Measurements from ENCODE around the gene PAM.

GRCh38 chr5:102863764-102864560, 108.9 kb downstream of the PAM start:
- TF ChIP-seq BCL6 (CRISPR knock-in tag; IDR thresholded peaks at IDR 0.05) (no peak), SCMH1 (CRISPR knock-in tag; IDR thresholded peaks at IDR 0.05; ENCODE audit: borderline replicate concordance) (no peak)
- TF ChIP-seq, protein P1, sequence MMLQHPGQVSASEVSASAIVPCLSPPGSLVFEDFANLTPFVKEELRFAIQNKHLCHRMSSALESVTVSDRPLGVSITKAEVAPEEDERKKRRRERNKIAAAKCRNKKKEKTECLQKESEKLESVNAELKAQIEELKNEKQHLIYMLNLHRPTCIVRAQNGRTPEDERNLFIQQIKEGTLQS (CRISPR knock-in tag; IDR thresholded peaks at IDR 0.05), result no peak
